IPS-NIHi7 (cell line): ENCODE results near the gene RPLP2.

Experiments used
- DNase-seq: peaks from one replicate; pipeline ENCODE4 v3.0.0; 2012; ENCODE audit warnings: mixed read lengths; ENCODE audit errors: extremely low spot score

Gene RPLP2

DNA sequence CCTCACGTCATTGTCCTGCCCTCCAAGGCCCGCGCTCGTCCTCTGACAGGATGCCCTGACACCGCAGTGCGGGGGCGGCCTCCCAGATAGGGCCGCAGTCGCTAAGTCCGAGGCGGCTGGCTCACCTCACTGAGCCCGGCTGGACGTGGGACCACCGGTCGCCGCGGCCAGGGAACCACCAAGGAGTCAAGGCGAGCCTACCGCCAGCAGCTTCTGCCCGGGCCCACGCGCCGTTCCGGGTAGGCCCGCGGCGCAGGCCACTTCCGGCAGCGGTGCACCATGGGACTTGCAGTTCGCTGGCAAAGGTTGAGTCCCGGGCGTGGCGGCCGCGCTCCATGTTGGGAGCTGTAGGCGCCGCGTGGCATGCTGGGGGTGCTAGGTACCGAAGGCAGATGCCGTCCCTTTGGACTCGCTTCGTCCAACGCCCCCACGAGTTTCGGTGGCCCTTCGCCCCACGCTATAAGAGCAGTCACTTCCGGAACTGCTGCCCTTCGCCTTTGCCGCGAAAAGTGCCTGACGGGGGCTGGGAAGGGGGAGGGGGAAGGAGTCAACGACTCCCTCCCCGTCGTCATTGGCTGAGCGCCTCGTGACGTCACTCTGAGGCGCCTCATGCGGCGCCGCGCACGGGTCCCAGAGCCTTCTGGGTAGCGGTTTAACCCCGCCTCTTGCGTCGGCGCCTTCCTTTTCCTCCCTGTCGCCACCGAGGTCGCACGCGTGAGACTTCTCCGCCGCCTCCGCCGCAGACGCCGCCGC lies at the start of gene RPLP2:
RPLP2 (plus strand) TSS at position 681 of the 753 bp plus-strand sequence. CDS start 268 bp downstream, outside the sequence.
- DNase-seq = peak; percentile 93

- DNase-seq = no peak
These were observed 49.5 kb upstream of the RPLP2 start for GRCh38 chr11:760236-760635.

GRCh38 chr11:761526-762108 lies 48.1 kb upstream of the RPLP2 start:
- DNase-seq = no peak

DNA sequence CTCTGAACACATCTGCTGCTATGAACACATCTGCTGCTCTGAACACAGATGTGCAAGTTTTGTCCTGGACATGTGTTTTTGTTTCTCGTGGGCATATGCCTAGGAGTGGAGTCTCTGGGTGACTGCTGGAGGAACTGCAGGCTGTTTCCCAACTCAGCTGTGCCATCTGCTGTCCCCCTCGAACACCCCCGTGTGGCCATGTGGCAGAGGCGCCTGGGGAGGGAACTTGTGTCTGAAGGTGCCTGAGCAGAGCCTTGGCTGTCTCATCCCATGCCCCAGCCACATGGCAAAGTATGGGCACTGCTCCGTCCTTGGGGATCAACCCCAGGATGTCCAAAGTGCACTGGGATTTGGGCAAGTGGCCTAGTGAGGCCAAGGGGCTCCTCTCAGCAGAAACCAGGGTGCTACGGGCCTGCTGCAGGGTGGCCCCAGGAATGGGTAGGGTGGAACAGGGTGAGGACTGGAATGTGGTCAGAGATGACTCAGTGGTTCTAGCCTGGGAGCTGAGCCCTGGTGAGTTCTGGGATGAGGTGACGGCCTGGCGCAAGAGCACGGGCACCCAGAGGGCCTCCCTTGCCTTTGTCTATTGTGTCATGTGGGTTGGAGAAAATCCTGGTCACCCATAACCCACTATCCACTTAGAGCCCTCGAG lies 47.2 kb upstream of the RPLP2 start:
- DNase-seq = no peak

GRCh38 chr11:763073-763463 lies 46.7 kb upstream of the RPLP2 start:
- peak; percentile 86 for DNase-seq

DNA sequence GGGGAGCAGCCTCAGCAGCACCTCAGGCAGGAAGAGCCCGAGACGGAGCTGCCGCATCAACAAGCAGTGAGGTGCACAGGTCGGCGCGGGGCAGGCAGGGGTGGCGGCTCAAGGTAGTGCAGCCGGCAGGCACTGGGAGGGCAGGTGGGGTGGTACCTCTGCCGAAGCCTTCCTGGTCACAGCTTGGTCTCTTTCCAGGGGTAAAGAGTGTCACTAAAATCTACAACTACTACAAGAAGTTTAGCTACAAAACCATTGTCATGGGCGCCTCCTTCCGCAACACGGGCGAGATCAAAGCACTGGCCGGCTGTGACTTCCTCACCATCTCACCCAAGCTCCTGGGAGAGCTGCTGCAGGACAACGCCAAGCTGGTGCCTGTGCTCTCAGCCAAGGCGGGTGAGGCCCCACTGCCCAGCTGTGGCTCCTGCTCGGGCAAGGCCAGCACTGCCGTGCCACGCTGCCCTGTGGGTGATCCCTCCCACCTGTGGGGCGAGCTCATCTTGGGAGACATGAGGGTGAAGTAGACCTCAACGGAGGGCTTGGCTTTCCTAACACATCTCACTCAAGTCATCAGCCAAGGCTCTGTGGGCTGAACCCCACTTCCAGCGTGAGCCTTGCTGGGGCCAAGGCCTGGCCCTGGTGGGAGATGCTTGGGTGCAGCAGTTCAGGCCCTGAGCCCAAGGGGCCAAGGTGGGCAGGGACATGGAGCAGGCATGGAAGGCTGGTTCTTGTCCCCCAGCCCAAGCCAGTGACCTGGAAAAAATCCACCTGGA lies 46.0 kb upstream of the RPLP2 start:
- DNase-seq = no peak

DNA sequence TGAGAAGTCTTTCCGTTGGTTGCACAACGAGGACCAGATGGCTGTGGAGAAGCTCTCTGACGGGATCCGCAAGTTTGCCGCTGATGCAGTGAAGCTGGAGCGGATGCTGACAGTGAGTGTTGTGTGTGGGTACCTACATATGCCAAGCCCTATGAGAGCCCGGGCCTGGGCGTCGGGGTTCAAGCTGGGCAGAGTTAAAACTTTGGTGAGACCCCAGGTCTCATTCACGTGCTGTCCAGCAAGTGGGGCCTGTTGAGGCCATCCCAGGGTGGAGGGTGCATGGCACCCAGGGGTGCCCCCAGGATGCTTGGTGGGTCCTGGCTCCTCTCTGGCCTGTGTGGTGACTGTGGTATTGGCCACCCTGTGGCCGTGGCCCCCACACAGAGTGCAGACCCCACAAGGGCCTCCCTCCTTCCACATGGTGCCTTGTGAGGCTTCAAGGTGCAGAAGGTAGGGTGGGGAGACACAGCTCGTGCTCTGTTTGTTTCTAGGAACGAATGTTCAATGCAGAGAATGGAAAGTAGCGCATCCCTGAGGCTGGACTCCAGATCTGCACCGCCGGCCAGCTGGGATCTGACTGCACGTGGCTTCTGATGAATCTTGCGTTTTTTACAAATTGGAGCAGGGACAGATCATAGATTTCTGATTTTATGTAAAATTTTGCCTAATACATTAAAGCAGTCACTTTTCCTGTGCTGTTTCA lies 45.3 kb upstream of the RPLP2 start:
- DNase-seq = no peak

DNA sequence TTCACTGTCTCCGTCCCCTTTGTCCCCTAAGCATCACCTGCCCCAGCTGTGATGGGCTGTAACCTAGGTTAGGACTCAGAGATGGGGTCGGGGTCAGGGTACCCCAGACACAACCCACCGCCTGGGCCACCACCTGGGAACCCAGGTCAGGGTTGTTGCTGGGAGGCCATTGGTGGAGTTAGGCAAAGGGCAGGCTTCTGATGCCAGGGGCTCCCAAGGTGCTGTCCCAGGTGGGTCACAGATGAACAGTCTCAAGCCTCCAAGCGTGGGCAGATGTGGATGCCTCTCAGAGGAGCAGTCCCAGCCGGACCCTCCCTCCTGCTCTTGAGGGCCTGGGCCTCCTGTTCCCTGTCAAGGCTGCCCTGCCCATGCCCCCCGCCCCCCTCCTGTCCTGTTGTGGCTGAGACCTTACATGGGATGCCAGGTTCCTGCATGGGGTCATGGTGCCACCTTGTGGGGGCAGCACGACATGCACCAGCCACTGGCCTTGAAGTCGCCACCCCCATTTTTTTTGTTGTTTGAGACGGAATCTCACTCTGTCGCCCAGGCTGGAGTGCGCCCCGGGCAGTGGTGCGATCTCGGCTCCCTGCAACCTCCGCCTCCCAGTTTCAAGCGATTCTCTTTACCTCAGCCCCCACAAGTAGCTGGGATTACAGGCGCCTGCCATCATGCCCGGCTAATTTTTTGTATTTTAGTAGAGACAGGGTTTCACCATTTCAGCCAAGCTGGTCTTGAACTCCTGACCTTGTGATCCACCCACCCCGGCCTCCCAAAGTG lies 44.6 kb upstream of the RPLP2 start:
- DNase-seq = peak; percentile 75

DNA sequence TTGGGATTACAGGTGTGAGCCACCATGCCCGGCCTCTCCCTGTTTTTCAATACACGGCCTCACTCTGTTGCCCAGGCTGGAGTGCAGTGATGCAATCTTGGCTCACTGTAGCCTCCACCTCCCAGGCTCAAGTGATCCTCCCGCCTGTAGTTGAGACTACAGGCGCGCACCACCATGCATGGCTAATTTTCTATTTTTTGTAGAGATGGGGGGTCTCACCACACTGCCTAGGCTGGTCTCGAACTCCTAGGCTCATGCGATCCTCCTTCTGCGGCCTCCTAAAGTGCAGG lies 44.0 kb upstream of the RPLP2 start:
- no peak for DNase-seq

DNA sequence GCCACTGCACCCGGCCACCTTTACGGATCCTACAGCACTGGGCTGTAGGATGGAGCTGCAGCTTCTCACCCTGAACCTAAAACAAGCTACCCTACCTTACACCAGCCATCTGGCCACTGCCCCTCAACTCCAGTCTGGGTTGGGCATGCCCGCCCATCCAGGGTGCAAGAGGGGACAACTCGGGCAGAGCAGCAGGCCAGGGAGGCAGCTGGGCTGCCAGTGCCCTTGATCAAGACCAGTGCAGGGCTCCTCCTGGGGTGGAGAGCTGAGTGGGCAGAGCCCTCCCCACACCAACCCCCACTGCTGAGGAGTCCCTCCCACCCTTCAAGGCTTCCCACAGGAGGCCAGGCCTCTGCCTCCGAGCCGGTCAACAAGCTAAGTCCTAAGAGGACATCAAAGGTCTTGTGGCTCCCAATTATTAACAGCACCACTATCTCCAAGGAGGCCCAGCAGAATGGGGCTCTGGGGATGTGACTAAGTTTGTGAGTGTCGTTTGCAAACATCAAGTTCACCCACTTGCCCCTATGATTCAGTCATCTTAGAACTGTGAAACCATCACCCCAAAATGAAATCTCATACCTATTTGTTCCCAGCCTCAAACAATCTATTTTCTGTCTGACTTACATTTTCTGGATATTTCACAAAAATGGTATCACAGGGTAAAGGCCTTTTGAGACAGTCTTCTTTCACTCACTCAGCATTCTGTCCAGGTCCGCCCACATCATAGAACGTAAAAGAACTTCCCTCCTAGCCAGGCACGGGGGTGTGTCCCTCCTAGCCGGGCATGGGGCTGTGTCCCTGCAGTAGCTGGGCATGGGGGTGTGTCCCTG lies 43.4 kb upstream of the RPLP2 start:
- no peak for DNase-seq

DNA sequence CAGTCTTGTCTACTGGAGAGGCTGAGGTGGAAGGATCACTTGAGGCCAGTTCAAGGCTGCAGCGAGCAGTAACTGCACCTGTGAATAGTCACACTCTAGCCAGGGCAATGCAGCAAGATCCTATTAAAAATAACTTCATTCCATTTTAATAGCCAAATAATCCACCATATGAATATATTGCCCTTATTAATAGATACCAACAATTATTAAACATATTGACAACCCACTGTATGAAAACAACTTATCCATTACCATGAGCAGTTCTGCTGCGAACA lies 42.9 kb upstream of the RPLP2 start:
- DNase-seq = no peak

DNA sequence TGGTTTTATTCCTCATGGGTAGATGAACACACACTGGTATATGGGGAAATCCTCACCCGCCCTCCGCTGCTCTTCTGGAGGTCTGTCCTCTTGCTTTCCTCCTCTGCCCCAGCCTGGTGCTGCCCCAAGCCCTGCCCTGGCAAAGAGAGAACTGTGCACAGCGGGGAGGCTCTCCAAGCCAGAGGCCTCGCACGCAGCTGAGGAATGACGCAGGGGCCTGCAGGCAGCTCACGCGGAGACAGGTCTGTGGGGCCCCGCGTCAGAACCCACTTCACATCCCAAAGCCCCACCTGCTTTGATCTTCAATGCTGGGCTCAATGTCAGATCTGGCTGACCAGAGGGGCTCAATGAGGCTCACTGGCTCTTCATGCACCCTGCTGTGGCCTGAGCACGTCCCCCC lies 42.5 kb upstream of the RPLP2 start:
- no peak for DNase-seq

GRCh38 chr11:769887-770641 lies 39.7 kb upstream of the RPLP2 start:
- DNase-seq = no peak

DNA sequence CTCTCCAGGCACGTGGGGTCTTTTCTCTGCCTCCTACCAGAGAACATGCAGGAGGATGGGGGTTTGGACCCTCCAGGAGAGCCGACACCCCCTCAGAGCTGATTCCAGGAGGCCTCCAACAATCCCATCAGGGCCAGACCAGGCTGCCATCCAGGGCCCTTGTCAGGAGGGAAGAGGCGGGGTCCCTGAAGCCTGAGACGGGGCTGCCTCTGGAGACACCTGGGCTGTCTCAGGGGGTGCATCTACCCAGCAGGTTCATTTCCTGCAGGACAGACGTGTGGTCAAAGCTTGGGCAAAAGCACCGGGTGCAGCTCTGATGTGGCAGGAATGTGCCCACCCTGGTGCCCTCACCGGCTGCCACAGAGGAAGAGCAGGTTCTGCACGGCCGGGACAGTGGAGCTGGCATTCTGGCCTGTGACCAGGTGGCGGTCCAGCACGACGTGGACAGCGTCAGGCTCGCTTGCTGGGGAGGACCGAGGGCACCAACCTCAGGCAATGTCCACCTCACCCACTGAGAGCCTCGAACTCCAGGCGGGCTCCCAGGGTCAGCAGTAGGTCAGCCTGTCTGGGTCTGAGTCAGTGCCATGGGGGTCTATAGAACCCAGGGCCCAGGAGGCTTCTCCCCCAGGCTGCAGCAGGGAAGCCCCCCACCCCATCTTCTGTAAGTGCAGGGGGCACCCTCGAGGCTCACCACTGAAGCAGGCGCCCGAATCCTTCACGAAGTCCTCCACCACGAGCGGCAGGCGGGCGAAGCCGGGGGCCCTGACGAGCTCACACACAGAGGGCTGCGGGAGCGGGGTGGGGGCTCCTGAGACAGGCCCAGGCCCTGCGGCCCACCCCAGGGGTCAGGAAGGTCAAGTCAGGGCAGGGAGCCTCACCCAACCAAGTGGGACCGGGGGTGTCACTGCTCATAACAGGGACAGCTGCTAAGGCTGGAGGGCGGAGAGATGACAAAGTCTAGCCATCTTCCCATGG lies 38.8 kb upstream of the RPLP2 start:
- no peak for DNase-seq

- DNase-seq = no peak
These were observed 38.1 kb upstream of the RPLP2 start for GRCh38 chr11:771617-772204.

DNA sequence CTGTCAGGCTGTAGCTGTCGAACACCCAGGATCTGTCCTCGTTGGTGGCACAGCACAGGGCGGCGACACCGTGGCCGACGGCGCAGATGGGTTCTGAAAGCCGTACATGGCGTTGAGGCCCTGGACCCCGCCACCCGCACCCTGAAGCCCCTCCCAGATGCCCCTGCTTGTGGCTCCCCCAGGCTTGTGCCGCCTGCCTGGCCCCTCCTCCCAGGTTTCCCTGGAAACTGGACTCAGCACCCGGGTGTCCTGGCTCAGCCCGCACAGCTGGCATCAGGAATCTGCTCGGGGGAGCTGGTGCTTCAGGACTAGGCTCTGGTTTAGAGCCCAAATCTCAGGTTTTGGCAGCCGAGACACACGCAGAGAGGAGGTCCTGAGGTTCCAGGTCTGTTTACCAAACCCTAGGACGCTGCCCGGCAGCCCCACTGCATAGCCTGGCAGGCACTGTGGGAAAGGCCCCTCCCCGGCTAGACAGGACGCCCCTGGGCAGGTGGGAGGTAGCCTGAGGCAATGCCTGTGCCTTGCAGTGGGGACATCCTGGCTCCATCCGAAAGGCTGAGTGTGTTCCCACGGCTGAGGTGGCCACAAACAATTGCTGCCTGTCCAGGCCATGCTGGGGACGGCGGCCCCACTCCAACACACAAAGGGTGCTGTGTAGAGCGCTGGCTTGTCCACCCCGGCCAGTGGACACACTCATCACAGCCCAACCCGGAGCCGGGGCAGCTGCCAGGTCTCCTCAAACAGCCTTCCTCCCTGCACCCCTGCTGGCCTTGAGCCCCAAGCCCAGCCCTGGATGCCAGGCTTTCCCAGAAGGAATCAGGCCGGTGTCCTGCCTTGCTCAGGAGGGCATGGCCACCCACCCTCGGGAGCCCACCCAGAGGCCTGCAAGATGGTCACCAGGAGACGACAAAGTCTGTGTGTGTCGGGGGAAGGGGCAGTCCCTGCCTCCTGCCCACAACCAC lies 37.1 kb upstream of the RPLP2 start:
- no peak for DNase-seq

- DNase-seq = no peak
These were observed 36.3 kb upstream of the RPLP2 start for GRCh38 chr11:773425-773824.
